ENCODE measurements around the gene STK11IP. TPM values are rescaled to one million over a fixed set of nuclear protein-coding genes. Genes with fewer than 3 reads are reported as not detected.

Gene STK11IP
- total RNA-seq, 1 donor from 2014 or later = 44.4 TPM

DNA sequence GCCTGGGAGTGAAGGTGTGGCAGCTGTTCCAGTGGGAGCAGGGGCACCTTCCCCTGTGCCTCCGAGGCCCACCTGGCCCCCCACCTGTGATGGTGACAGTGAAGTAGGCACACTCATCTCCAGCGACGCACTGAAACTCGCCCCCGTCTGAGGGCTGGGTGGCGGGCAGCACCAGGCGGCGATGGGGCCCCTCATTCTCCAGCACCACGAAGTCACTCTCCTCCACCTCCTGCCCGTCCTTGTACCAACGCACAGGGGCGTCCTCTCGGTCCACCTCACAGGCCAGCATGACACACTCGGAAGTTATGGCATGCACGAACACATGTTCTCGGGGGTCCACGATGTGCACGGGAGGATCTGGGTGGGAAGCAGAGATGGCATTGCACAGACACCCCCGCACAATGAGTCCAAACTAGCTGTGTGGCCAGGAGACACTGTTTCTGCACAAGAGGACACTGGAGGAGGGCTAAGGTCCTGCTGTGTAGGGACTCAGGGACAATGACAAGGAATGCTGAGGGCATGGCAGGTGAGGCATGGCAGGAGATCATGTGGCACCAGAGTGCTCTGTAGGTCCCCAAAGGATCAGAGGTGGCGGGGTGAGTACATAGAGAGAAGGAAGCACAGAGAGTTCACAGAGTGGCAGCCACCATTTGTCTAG lies 34.3 kb upstream of the STK11IP start:
- no peak for DNase-seq (ENCODE audit: low spot score)

DNA sequence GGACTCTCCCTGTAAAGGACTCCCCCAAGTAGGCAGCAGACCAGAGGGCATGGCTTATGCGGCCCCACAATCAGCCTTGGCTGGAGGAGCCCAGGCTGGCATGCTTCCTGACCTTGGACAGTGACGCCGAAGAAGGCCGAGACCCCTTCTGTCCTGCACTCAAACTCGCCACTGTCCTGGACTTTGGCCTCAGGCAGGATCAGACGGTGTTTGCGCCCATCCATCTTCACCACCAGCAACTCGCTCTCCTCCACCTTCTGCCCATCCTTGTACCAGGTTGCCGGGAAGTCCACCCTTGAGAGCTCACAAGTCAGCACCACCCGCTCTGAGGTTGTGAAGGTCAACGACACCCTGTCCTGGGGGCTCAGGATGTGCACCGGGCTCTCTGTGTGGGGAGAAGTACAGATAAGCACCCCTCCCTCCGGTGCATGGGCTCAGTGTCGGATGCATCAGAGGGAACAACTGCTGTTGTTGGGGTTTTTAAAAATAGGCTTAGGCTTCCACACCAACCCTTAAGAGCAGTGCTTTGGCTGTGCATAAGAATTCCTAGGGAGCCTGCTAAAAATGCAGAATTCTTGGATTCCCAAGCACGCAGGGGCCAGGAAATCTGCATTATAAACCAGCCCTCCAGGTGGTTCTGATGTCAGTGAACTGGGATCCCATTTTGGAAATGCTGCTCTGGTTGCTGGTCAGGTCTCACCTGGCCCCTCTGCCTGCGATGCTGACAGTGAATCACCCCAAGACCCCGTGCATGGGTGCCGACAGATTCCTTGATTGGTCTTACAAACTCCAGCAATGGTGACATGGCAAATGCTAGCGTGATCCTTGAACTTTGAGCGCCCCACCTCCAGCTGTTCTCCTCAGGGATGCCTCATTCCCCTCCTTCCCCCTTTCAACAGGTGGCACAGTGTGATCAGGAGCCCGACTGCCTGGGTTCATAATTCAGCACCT lies 32.3 kb upstream of the STK11IP start:
- DNase-seq (ENCODE audit: low spot score) = no peak

DNA sequence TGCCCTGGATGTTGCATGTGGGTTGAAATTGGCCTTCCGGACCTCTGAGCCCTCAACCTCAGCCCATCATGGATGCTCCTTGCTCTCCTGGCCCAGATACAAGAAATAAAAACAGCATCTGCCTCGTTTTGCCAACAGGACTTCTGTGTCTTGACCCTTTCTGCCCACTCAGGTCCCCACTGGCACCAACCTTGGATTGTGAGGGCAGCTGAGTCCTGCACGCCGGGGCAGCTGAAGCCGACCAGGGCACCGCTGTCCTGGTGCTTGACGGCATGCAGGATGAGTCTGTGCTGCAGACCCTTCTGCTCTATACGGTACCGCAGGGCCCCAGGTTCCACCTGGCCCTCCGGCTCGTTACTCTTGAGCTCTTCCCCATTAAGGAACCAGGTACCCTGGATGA lies 31.0 kb upstream of the STK11IP start:
- DNase-seq (ENCODE audit: low spot score) = no peak

DNA sequence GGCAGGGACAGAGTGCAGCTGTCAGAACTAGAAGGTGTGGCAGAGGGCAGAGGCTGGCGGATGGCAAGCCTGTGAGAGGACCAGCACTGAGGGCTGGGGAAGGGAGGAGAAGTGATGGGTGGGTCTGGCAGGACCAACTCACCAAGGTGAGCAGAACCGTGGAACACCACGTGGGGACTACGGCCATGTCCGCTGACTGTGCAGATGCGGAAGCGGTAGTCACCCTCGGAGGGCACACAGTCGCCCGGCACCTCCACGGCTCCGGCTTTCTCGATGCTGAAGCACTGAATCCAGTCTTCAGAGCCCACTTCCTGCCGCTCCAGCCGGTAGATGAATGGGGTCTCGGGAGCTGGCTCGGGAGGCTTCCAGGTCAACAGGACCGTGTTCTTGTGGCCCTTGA lies 30.5 kb upstream of the STK11IP start:
- DNase-seq (ENCODE audit: low spot score) = no peak

DNA sequence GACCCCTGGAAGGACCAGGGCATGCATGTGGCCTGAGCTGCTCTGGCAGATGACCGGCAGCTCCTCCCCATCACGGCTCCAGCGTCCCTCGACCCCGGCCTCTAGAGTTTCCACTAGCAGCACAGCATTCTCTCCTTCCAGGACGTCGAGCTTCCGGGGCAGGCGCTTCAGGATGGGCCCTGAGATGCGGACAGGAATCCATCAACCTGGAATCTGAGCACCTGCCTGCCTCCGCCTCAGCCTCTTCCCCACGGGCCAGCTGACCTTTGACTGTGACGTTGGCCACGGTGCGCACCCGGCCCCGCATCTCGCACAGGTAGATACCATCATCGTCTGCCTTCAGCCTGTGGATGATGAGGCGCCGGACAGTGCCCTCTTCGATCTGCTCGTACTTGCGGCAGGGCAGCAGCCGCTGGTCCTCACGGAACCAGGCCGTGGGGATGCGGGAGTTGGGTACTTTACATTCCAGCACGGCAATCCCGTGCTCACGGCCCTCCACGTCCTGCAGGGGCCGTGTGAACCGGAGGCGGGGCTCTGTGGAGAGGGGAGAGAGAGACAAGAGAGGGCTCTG lies 29.8 kb upstream of the STK11IP start:
- no peak for DNase-seq (ENCODE audit: low spot score)

DNA sequence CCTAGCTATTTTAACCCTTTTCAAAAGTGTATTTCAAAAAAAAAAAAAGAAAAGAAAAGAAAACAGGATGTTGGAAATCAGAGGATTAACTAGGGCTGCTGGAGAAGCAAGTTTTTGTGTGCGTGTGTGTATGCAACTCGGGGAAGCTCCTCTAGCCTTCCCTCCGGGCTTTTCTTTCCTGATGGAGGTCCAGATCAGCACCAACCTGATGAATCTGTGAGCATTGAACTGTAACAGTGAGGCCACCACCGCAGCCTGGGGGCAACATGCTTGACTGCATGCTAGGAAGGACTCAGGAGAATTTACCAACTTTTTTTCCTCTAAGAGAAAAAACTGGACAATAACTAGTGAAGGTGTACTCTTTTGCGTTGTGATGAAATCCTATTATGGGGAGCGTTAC lies 28.6 kb upstream of the STK11IP start:
- no peak for DNase-seq (ENCODE audit: low spot score)

DNA sequence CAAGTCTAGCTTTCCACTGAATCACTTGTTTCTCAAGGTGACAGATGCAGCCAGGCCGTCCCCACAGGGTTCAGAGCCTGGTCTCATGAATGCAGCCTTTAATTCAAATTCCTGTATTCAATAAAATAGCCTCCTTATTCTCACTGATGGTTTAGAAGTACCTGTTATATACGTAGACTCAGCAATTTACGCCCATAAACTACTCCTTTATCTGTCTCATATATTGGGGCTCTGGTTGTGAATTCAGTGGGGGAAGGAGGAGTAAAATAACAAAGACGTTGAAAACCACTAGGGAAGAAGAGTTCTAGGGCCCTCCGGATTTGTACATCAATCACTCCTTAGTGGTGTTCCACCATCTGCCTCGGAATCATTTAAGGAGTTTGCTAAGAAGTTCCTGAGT lies 28.0 kb upstream of the STK11IP start:
- DNase-seq (ENCODE audit: low spot score) = no peak

DNA sequence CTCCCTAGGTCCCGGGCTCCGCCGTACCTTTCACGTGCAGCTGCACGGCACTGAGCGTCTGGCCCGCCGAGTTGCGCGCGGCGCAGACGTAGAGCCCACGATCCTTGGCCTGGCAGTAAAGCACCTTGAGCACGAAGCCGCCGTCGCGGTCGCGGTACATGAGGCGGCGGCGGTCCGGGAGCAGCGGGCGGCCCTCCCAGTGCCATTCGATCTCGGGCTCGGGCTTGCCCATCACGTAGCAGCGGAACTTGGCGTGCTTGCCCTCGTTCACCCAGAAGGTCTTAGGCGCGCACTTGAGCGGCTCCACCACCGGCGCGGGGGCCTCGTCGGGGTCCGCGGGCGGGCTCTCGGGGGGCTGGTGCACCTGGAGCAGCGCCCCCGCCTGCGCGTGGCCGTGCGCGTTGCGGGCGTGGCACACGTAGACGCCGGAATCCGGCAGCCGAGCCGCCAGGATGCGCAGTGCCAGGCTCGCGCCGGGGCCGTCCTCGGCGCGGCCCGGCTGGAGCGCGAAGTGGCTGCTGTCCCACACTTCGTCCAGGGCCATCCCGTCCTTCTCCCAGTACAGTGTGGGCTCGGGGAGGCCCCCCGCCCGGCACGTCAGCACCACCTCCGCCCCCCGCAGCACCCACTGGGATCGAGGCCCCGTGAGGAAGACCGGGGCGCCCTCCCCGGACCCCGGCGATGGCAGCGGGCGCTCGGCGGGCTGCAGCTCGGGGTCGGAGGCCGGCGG lies 27.3 kb upstream of the STK11IP start:
- no peak for DNase-seq (ENCODE audit: low spot score)

DNA sequence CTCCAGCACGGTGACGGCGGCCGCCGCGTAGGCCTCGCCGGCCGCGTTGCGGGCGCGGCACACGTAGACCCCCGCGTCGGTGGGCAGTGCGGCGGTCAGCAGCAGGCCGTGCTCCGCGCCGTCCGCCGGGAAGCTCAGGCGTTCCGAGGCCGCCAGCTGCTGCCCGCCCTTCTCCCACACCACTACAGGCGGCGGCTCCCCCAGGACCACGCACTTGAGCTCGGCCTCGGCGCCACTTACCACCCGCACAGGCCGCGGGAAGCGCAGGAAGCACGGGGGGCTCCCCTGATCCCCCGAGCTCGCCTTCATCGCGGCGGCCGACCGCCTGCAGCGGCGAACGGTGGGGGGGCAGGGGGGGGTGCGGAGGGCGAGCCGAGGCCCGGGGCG lies 26.7 kb upstream of the STK11IP start:
- DNase-seq (ENCODE audit: low spot score) = no peak

DNA sequence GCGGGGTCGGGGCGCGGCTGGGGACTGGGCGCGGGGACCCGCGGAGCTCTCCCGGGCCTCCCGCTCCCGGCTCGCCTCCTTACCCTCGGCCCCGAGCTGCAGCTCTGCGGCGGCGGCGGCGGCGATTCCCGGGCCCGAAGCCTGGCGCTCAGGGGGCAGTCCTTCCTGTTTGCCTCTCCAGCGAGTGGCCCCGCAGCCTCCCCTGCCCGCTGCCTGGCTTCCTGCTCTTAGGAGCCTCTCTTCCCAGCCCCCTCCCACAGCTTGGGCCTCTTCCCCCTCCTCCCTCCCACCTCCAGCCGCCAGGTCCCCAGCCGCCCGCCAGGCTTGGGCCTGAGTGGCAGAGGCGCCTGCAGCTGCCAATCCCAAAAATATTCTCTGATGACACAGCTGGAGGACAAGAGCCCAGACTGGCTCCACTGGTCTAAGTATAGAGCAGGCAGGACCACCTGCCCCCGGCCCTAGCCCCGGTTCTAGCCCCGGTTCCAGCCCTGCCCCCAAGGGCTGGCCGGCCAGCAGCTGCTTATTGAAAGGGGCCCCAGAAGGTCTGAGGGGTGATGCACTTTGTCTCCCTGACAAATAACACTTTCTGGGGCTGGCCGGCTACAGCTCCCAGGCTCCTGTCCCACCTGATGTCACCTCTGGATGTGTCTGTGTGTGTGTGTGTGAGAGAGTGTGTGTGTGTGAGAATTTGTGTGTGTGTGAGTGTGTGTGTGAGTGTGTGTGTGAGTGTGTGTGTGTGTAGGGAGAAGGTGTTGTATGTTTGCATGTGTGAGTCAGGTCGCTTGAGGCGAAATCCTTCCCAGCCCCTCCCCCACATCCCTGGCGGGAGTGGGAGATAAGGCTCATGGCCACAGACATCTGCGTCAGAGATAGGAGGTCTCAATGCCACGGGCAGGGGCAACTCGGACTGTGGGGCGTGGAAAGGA lies 26.1 kb upstream of the STK11IP start, which contains the start of gene OBSL1:
Gene OBSL1 (minus strand): TSS at position 229 of the 926 bp plus-strand sequence. CDS start 307 bp downstream, outside the sequence.
- DNase-seq (ENCODE audit: low spot score) = no peak

DNA sequence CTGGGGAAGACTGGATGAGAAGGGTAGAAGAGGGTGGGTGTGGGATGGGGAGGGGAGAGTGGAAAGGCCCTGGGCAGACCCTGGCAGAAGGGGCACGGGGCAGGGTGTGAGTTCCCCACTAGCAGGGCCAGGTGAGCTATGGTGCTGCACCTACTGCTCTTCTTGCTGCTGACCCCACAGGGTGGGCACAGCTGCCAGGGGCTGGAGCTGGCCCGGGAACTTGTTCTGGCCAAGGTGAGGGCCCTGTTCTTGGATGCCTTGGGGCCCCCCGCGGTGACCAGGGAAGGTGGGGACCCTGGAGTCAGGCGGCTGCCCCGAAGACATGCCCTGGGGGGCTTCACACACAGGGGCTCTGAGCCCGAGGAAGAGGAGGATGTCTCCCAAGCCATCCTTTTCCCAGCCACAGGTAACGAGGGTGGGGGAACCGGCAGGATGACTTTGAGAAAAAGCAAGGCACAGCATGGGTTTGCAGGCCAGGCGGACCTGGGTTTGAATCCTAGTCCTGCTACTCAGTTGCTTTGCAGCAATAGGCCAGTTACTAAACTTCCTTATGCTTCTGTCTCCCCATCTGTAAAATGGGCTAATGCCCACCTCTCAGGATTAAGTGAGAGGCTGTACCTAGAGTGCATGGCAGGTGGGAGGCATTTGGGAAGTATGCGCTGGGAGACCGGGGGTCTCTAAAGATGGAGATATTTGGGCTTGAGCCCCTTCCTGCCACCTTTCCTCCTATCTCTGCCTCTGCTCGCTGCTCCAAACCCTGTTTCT lies 25.2 kb upstream of the STK11IP start, which contains the start of gene INHA:
Gene INHA (plus strand): TSS at position 74 of the 765 bp plus-strand sequence. CDS start 65 bp downstream, at position 139.
- no peak for DNase-seq (ENCODE audit: low spot score)

DNA sequence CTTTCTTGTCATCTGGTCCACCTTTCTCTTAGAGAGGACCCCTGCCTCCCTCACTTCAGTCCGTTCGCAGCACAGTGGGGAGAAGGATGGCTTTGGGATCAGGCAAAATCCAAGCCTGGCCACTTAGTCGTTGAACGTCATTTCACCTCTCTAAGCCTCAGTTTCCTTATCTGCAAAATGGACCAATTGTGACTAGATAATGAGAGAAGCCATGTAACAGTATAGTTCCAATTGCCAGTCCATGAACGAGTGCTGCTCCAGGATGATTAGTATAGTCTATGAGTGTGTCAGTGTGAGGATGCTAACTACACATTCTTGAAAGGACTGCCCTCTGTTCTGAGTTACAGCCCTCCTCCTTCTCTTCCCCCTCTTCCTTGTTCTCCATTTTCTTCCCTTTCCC lies 24.5 kb upstream of the STK11IP start:
- no peak for DNase-seq (ENCODE audit: low spot score)

DNA sequence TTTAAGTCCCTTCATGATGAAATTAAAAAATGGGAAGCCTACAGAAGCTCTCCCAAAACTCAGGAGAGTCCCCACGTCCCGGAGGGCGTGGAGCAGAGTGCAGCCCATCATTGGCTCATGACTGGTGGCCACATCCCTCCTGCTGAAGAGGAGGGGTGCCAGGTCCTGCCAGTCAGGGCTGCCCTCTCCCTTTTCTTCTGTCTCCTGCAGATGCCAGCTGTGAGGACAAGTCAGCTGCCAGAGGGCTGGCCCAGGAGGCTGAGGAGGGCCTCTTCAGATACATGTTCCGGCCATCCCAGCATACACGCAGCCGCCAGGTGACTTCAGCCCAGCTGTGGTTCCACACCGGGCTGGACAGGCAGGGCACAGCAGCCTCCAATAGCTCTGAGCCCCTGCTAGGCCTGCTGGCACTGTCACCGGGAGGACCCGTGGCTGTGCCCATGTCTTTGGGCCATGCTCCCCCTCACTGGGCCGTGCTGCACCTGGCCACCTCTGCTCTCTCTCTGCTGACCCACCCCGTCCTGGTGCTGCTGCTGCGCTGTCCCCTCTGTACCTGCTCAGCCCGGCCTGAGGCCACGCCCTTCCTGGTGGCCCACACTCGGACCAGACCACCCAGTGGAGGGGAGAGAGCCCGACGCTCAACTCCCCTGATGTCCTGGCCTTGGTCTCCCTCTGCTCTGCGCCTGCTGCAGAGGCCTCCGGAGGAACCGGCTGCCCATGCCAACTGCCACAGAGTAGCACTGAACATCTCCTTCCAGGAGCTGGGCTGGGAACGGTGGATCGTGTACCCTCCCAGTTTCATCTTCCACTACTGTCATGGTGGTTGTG lies 23.0 kb upstream of the STK11IP start:
- DNase-seq (ENCODE audit: low spot score) = no peak

DNA sequence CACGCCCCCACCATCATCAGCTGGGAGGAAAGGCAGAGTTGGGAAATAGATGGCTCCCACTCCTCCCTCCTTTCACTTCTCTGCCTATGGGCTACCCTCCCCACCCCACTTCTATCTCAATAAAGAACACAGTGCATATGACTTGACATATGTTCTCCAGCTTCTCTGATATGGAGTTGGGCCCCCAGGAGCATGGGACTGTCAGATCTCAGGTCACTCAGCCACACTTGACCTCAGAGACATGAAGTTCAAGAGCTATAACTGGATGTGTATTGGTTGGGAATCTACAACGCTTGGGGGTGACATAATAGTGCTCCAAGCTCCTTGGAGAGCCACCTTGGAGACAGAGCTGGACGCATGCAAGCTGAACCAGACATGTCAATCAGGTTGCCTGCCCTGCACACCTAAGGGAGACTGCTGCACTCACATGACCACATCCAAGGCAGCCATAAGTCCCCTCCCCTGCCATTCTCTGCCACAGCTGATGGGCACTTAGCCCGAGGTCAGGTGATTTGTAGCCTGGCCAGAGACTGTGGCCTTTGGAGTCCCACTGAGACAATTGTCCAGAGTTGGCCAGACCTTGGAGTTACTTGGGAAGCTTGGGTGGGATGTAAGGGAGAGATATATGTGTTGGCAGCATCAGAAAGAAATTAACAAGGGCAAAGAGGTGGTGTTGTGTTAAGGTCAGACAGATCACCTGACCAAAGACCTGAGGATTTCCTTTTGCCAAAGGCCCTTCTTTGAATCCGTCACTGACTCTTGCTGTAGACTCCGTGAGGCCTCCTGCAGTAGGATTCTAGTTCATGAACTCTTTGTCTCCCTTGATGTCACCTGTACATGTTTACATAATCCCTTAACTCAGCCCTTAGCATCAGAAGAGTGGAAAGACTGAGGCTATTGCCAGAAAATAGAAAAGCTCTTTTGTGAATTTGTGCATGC lies 21.8 kb upstream of the STK11IP start:
- no peak for DNase-seq (ENCODE audit: low spot score)

DNA sequence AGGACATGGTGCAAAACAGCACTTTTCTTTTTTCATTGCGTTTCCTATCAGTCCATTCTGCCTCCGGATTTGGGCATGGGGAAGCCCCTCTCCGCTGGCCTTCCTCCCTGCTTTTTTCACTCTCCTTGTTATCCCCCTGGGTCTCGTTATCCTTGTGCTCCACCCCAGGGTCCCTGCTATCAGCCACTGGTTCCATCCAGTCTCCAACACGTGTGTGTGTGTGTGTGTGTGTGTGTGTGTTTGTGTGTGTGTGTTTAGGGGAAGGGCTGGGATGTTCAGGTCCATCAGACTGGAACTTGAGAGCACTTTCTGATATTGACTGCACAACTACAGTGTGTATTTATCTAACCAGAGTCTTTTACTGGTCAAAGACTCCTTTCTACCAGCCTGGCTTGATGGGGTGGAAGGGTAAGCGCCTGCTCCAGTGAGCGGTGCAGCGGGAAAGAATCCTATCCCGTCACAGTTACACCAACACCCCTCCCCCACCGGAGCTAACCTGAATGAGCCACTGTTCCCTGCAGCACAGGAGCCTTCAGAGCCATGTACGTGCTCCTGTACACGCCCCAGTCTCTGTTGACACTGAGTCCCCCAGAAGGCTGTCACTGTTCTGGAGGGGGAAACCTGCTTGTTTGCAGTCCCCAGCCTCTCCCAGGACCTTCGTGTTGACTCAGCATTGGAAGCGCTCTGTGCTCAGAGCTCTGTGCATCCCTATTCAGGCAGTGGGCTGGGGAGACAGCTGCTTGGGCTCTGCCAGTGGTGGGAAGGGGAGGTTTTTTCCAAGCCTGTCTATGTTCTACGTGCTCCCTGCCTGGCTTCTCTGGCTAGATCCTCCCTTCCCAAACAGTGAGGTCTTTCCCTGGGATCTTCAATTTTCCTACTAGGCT lies 20.9 kb upstream of the STK11IP start:
- DNase-seq (ENCODE audit: low spot score) = no peak

DNA sequence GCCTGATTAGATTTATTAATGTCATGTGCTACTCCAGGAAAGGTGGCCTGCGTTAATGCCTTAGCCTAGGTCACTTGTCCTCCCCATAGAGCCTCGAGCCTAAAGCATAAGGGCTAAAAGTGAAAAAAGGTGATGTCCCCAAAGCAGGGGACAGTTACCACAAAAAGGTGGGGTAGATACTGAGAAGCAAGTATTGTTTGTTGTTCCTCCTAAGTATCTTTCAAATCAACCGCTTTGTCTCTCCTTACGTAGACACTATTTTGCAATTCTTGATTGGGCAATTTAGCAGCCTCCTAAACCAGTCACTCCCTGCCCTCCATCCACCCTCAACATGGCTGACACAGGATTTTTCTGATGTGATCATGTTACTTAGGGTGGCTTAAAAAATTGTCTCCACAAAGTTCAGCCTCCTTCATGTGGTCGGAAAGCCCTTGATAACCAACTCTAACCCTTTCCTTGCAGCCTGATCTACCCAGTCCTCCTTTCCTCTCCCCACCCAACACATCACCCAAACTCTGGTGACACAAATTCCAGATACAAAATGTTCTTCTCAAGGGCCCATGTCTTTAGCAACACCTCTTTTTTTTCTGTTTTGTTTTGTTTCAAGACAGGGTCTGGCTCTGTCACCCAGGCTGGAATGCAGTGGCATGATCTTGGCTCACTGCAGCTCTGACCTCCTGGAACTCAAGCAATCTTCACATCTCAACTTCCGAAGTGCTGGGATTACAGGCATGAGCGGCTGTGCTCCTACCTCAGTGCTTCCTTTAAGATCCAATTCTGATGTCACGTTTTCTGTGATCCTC lies 18.6 kb upstream of the STK11IP start:
- DNase-seq (ENCODE audit: low spot score) = no peak
